GM12878 (cell line): ENCODE measurements around the gene HSPBAP1. TPM values are rescaled to one million over a fixed set of nuclear protein-coding genes. Genes with fewer than 3 reads are reported as not detected.

ENCODE experiments used
- ATAC-seq: fragments of 200-7000 bp; cut with Tn5 transposase; 3 replicates; pipeline ENCODE4 v1.9.1; 2020; ENCODE audit warnings: mild to moderate bottlenecking, moderate library complexity
- BruUV-seq: library from RNA; stranded (reverse); fragments of 400-500 nt; replicated peaks from 2 replicates; lab custom pipeline; 2021; lab: Mats Ljungman, UMichigan
- CTCF ChIA-PET: fragments of 300-600 bp; sonication (Branson Sonifier 250); formaldehyde crosslinking; extraction: SDS; loops from one replicate; lab custom pipeline; 2021; ENCODE audit warnings: inconsistent platforms; lab: Yijun Ruan, JAX
- POLR2A ChIA-PET: fragments of 350-600 bp; formaldehyde crosslinking; extraction: SDS; loops from one replicate; lab custom pipeline; 2021; ENCODE audit warnings: inconsistent platforms; lab: Charles Lee
- RAD21 ChIA-PET: fragments of 300-600 bp; sonication (Branson Sonifier 250); formaldehyde crosslinking; loops from one replicate; lab custom pipeline; 2023; ENCODE audit warnings: antibody characterized with exemption; ENCODE audit not compliant: unreplicated experiment; lab: Charles Lee
- SMC1A ChIA-PET: fragments of 300-600 bp; sonication (Branson Sonifier 250); formaldehyde crosslinking; loops from one replicate; lab custom pipeline; 2023; ENCODE audit not compliant: unreplicated experiment, uncharacterized antibody; lab: Charles Lee
- DNase-seq: peaks from one replicate; pipeline ENCODE4 v3.0.0-alpha.2; 2011; ENCODE audit warnings: low read depth, low spot score
- FAIRE-seq: peaks from 3 replicates; lab custom pipeline; 2011; peaks lifted over from hg19 to GRCh38; lab: Jason Lieb, UNC
- H2AFZ ChIP-seq: 2 replicates; pipeline ENCODE4 v1.6.0; 2011; ENCODE audit warnings: low read depth, low read length, control low read depth; ENCODE audit not compliant: control insufficient read depth
- H3K27ac ChIP-seq: 2 replicates; pipeline ENCODE4 v1.5.1; 2011; ENCODE audit warnings: control low read depth; ENCODE audit not compliant: control insufficient read depth, insufficient read depth
- H3K27me3 ChIP-seq, 2 experiments: replicated peaks in 1 of 2; 2 replicates each; pipeline versions ENCODE4 v1.6.0 to v1.6.1; 2011; ENCODE audit warnings: low read length in 1 of 2; ENCODE audit not compliant: control insufficient read depth in 2 of 2, insufficient read depth in 2 of 2
- H3K36me3 ChIP-seq, 2 experiments: 2 replicates each; pipeline ENCODE4 v1.5.1; 2011; ENCODE audit warnings: low read length in 1 of 2; ENCODE audit not compliant: control insufficient read depth in 2 of 2, insufficient read depth in 2 of 2
- H3K4me1 ChIP-seq: 2 replicates; pipeline ENCODE4 v1.6.1; 2011; ENCODE audit warnings: mild to moderate bottlenecking, low read length, moderate library complexity, mixed read lengths; ENCODE audit not compliant: control insufficient read depth, insufficient read depth
- H3K4me2 ChIP-seq: 2 replicates; pipeline ENCODE4 v1.6.0; 2011; ENCODE audit warnings: control low read depth; ENCODE audit not compliant: control insufficient read depth, insufficient read depth
- H3K4me3 ChIP-seq: fragments of 200-600 bp; sonication (generic); 2 replicates; pipeline ENCODE4 v1.5.1; 2016
- H3K79me2 ChIP-seq: 2 replicates; pipeline ENCODE4 v1.6.0; 2011; ENCODE audit warnings: low read length; ENCODE audit not compliant: control insufficient read depth, insufficient read depth
- H3K9ac ChIP-seq: 2 replicates; pipeline ENCODE4 v1.8.0; 2011; ENCODE audit warnings: low read length, control low read depth, mixed read lengths; ENCODE audit not compliant: control insufficient read depth, insufficient read depth
- H3K9me3 ChIP-seq: replicated peaks from 3 replicates; pipeline ENCODE4 v1.5.1; 2011; ENCODE audit warnings: mild to moderate bottlenecking, low read length; ENCODE audit not compliant: control insufficient read depth, insufficient read depth
- H4K20me1 ChIP-seq: 2 replicates; pipeline ENCODE4 v1.6.0; 2011; ENCODE audit not compliant: control insufficient read depth, insufficient read depth
- POLR2A ChIP-seq: IDR thresholded peaks from 2 replicates; pipeline ENCODE4 v1.6.1; 2011; ENCODE audit warnings: low read depth, mild to moderate bottlenecking, low read length
- TCF7 ChIP-seq: IDR thresholded peaks from 2 replicates; pipeline ENCODE4 v1.6.1; 2014; ENCODE audit warnings: antibody characterized with exemption, borderline replicate concordance
- WGBS: methylation state at CpG from one replicate; pipeline ENCODE4 v1.1.6; 2016; ENCODE audit warnings: low lambda C conversion rate; ENCODE audit not compliant: insufficient replicate concordance, insufficient coverage; ENCODE audit errors: missing lambda C conversion rate; 5-methylcytosine and 5-hydroxymethylcytosine counted together
- in situ Hi-C: fragments of 300-500 bp; cut with MboI; formaldehyde crosslinking; loops from 9 replicates; pipeline ENCODE4 v1.14.3; 2018; ENCODE audit warnings: mixed read lengths
- intact Hi-C: fragments of 100-400 bp; cut with micrococcal nuclease; formaldehyde crosslinking; loops from one replicate; pipeline ENCODE4 v1.14.2; 2022; ENCODE audit not compliant: unreplicated experiment
- polyA plus RNA-seq, 11 experiments: library from polyadenylated mRNA; depleted of rRNA in 4 of 11; unstranded in 6 of 11; stranded (reverse) in 5 of 11; fragments of >200 nt; fragmentation: Nextera tagmentation in 4 of 11; fragmentation: Illumina TruSeq in 1 of 11; extraction: Ambion mirVana in 4 of 11; extraction: Trizol in 1 of 11; gene quantifications; 1 replicate in 1 of 11; 2 replicates in 10 of 11; pipeline versions ENCODE4 v1.2.1 to v1.2.3, GENCODE V29; 2011 to 2016; ENCODE audit warnings: inconsistent platforms in 2 of 11, missing spikeins in 2 of 11, low read depth in 1 of 11
- total RNA-seq, 4 experiments: library from RNA; depleted of rRNA in 3 of 4; stranded (reverse); fragments of >200 nt in 3 of 4; fragmentation: Illumina TruSeq in 1 of 4; extraction: Trizol in 1 of 4; gene quantifications; 2 replicates each; pipeline versions ENCODE4 v1.2.1 to v1.2.3, GENCODE V29; 2013 to 2021
- TF ChIP-seq, protein P1 (sequence below): fragments of 450-650 bp; IDR thresholded peaks from 2 replicates; pipeline ENCODE4 v1.6.1; 2016; ENCODE audit warnings: mild to moderate bottlenecking, moderate library complexity, borderline replicate concordance
- TF ChIP-seq, protein P2 (sequence below): fragments of 450-650 bp; IDR thresholded peaks from 2 replicates; pipeline ENCODE4 v1.6.1; 2017; ENCODE audit warnings: mild to moderate bottlenecking, moderate library complexity

The HSPBAP1 gene
- total and polyA plus RNA-seq, 10 of the 15 experiments (the other 5 are each of a cell fraction or from before 2014, with no cell fraction given): 3.2 to 10.3 (median 7.9) TPM

DNA sequence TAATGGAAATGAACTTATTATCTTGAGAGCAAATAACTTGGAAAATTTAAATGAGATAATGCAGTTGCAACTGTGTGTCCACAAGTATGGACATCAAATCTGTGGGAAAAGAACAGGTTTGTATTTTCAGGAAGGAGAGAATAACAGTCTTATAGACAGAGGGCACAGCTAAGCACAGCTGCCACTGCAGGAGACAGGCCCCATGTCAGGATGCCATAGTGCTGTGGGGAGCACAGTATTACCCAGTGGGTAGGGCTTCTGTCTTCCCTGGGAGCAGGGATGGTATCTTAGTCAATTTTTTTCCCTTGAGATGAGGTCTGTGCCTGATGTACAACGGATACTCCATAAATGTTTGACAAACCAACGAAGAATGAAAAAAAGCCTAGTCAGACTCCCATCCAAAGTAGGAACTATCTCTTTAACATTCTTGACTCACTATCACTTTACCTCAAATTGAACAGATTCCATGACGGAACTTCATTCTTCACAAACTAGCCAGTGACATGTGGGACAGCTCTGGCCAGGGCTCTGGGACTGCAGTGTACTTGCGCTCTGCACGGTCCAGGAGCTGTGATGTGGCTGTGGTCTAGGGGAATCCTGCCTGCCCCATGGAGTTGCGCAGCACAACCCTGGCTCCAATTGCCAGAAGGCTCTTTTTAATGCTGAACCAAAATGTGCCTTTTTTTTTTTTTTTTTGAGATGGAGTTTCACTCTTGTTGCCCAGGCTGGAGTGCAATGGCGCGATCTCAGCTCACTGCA, 64.7 kb downstream of the HSPBAP1 start:
- RAD21 ChIA-PET: no interaction called here
- H3K27me3 ChIP-seq: no peaks in the 10 kb centered on the region
- 98% methylated on average over 6 of the region's 8 CpGs for WGBS
- SMC1A ChIA-PET: interaction anchor here (0.9 kb wide), 1 partner anchor 18 kb away, joined by 3 read pairs; no protein-coding TSS in a partner anchor
- no peak for DNase-seq
- in situ Hi-C loops (no loop called here), intact Hi-C loops (no loop called here)
- TF ChIP-seq, protein P1, sequence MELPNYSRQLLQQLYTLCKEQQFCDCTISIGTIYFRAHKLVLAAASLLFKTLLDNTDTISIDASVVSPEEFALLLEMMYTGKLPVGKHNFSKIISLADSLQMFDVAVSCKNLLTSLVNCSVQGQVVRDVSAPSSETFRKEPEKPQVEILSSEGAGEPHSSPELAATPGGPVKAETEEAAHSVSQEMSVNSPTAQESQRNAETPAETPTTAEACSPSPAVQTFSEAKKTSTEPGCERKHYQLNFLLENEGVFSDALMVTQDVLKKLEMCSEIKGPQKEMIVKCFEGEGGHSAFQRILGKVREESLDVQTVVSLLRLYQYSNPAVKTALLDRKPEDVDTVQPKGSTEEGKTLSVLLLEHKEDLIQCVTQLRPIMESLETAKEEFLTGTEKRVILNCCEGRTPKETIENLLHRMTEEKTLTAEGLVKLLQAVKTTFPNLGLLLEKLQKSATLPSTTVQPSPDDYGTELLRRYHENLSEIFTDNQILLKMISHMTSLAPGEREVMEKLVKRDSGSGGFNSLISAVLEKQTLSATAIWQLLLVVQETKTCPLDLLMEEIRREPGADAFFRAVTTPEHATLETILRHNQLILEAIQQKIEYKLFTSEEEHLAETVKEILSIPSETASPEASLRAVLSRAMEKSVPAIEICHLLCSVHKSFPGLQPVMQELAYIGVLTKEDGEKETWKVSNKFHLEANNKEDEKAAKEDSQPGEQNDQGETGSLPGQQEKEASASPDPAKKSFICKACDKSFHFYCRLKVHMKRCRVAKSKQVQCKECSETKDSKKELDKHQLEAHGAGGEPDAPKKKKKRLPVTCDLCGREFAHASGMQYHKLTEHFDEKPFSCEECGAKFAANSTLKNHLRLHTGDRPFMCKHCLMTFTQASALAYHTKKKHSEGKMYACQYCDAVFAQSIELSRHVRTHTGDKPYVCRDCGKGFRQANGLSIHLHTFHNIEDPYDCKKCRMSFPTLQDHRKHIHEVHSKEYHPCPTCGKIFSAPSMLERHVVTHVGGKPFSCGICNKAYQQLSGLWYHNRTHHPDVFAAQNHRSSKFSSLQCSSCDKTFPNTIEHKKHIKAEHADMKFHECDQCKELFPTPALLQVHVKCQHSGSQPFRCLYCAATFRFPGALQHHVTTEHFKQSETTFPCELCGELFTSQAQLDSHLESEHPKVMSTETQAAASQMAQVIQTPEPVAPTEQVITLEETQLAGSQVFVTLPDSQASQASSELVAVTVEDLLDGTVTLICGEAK: no peak
- TF ChIP-seq POLR2A (peak; percentile 54; the same call in 1 of the 2 replicates), TCF7 (no peak)
- TF ChIP-seq, protein P2, sequence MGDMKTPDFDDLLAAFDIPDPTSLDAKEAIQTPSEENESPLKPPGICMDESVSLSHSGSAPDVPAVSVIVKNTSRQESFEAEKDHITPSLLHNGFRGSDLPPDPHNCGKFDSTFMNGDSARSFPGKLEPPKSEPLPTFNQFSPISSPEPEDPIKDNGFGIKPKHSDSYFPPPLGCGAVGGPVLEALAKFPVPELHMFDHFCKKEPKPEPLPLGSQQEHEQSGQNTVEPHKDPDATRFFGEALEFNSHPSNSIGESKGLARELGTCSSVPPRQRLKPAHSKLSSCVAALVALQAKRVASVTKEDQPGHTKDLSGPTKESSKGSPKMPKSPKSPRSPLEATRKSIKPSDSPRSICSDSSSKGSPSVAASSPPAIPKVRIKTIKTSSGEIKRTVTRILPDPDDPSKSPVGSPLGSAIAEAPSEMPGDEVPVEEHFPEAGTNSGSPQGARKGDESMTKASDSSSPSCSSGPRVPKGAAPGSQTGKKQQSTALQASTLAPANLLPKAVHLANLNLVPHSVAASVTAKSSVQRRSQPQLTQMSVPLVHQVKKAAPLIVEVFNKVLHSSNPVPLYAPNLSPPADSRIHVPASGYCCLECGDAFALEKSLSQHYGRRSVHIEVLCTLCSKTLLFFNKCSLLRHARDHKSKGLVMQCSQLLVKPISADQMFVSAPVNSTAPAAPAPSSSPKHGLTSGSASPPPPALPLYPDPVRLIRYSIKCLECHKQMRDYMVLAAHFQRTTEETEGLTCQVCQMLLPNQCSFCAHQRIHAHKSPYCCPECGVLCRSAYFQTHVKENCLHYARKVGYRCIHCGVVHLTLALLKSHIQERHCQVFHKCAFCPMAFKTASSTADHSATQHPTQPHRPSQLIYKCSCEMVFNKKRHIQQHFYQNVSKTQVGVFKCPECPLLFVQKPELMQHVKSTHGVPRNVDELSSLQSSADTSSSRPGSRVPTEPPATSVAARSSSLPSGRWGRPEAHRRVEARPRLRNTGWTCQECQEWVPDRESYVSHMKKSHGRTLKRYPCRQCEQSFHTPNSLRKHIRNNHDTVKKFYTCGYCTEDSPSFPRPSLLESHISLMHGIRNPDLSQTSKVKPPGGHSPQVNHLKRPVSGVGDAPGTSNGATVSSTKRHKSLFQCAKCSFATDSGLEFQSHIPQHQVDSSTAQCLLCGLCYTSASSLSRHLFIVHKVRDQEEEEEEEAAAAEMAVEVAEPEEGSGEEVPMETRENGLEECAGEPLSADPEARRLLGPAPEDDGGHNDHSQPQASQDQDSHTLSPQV: no peak
- POLR2A ChIA-PET: no interaction called here
- CTCF ChIA-PET: no interaction called here
- H4K20me1 ChIP-seq: no peaks in the 10 kb centered on the region
- no peaks in the 10 kb centered on the region for H3K4me1 ChIP-seq
- H3K27ac ChIP-seq: no peak overlapping the region
- no peaks in the 10 kb centered on the region for H3K79me2 ChIP-seq
- TSS peak; percentile 51 for BruUV-seq
- peaks cover 0 to 14% of the 10 kb centered on the region in 2 experiments; a peak in 3 of 4 replicates for H3K36me3 ChIP-seq
- ATAC-seq: peak; percentile 42
- H3K4me2 ChIP-seq: no peak overlapping the region
- no peak overlapping the region for H3K9ac ChIP-seq
- FAIRE-seq: no peak
- no peak overlapping the region for H2AFZ ChIP-seq
- H3K4me3 ChIP-seq: no peak overlapping the region
- H3K9me3 ChIP-seq: no peaks in the 10 kb centered on the region; the same call in 2 of the 3 replicates
